ENCODE data around the gene ANKMY1.

GRCh38 chr2:240554767-240555493 lies 2.9 kb downstream of the ANKMY1 start:
- TF ChIP-seq CTCF (IDR thresholded peaks at IDR 0.05) (no peak), POLR2A (IDR thresholded peaks at IDR 0.05) (no peak)

Data from testis (tissue), 2 donors.